ENCODE results near the gene ARPP19.

The ARPP19 gene

DNA sequence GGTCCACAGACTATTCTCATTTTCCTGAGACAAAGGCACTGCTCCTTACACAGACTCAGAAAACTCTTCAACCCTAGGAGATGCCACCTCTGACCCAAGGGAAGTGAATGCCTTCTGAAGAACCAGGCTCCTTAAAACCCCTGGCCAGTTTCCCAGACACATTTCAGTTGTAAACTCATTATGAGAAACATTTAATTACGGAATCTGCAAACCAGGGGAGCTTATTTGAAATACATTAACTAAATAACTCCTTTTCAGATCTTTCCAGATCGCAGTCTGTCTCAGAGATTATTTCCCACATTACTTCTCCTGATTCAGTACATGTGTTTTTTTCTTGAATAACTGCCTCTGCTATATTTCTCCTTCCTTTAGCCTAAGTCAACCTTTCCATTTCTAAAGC lies 57.7 kb downstream of the ARPP19 start:
- no peak for DNase-seq

DNA sequence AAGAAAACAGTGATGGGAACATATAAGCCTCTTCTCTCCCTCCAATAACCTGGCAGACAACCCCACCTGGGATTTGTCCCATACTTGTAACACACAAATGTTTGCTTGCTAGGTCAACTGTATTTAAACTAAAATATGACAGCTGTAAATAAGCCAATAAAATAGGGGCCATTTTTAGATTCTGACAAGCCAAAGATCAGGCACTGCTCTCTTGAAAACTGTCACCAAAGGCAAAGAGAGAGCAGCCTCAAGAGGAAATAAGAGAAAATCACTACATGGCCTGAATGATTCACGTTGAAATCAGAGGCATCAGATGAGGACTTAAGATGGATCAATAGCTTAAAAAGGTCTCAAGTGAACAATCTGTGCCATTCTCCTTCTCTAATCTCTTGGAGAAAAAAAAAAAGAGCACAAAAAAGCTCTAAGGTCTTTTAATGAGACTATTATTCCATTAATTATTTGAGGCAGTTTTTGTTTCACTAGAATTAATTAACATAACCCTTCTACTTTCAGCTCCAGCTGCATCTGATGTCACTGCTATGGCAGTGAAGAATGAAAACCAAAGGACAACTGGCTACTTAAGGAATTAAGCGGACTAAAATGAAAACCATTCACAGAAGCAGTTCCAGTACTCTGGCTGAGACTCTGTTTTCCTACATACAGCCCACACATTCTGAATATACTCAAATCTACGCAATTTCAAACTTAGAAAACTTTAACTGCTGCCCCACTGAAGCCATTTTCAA lies 59.2 kb downstream of the ARPP19 start:
- DNase-seq: no peak

DNA sequence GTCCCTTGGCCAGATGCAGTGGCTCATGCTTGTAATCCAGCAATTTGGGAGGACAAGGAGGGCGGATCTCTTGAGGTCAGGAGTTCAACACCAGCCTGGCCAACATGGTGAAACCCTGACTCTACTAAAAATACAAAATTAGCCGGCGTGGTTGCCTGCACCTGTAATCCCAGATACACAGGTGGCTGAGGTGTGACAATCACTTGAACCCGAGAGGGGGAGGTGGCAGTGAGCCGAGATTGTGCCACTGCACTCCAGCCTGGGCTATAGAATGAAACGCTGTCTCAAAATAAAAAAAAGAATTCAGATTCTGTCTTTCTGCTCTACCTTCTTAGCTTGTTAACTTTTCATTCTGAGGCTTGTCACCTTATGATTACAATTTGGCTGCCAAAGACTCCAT lies 62.3 kb downstream of the ARPP19 start:
- DNase-seq: no peak

DNA sequence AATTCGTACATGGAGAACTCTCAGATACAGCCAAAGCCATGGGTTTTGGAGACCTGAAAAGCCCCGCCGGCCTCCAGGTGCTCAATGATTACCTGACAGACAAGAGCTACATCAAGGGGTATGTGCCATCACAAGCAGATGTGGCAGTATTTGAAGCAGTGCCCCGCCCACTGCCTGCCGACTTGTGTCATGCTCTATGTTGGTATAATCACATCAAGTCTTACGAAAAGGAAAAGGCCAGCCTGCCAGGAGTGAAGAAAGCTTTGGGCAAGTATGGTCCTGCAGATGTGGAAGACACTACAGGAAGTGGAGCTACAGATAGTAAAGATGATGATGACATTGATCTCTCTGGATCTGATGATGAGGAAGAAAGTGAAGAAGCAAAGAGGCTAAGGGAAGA lies 63.7 kb downstream of the ARPP19 start:
- no peak for DNase-seq

DNA sequence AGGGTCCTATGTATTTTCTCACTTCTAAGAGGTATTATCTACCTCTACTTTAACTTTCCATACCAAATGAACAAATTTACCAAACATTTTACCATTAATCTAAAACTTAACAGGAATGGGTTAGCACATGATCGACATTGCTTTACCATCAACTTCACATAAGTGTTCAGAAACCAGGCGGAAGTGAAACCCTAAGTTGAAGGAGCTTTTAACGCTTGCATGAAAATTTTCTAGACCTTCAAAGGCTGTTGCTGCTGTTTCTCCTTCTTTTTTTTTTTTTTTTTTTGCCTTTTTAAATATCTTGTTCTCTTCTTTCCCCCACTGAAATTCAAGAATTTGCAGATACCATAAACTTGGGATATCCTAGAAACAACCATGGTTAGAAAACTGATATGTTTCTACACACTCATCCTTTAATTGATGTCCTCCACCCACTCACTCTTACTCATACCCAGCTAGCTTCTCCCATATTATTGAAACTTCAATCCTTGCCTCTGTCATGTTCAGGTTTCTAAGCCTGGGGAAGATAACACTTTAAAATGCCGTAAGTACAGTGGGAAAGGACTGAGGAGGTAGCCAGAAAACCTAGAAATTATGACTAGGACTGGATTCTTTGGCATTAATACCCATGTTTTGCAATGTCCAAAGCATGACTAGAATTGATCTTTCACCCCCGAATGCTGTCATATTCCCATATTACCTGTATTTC lies 64.9 kb downstream of the ARPP19 start:
- DNase-seq: no peak

DNA sequence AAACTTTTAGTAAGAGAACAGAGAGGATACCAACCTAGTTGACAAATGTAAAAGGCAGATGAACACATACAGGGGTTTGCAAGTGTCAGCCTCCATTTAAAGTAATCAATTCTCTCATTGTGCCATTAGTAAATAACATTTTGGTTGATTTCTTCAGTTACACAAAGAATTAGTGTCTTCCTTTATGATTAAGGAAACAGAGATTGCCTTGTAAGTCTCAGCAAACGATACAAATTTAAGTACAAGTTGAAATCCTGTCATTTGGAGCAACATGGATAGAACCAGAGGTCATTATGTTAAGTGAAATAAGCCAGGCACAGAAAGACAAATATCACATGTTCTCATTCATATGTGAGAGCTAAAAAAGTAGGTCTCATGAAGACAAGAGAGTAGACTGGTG lies 66.2 kb downstream of the ARPP19 start:
- DNase-seq: no peak

DNA sequence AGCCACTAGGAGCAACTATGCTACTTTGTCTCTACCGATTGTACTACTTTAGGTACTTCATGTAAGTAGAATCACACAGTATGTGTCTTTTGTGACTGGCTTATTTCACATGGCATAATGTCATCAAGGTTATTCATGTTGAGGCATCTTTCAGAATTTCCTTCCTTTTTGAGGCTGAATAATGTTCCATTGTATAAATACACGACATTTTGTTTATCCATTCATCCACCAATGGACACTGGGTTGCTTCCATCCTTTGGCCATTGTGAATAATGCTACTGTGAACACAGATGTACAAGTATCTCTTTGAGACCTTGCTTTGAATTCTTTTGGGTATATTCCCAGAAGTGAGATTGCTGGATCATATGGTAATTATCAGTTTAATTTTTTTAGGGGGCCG lies 69.3 kb downstream of the ARPP19 start:
- DNase-seq: no peak

DNA sequence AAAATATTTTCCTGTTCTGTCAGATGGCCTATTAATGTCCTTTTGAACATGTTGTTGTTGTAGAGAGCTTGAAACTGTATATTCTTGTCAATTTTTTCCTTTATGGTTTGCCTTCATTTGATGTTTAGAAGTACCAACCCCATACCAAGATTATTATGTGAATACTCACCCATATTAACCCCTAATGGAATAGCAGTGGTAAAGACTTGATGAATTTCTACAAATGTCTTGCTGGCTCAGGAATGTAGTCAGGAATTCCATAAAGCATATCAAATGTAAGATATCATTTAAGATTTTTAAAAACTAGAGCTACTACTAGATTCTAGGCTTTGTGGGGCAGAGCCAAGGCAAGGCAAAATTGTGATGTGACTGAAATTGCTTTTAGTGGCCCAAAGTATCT lies 70.1 kb downstream of the ARPP19 start:
- DNase-seq: no peak
